Measurements from ENCODE around the gene ASAH2. TPM values are rescaled to one million over a fixed set of nuclear protein-coding genes. Genes with fewer than 3 reads are reported as not detected.

The ASAH2 gene
- total RNA-seq, 1 experiment from 2014 or later: 4.6 TPM

- H3K9me3 Mint-ChIP-seq (ENCODE audit: unreplicated experiment): no peaks in the 10 kb centered on the region
- no peaks in the 10 kb centered on the region for H3K36me3 ChIP-seq (ENCODE audit: control insufficient read depth, insufficient read depth, low read length)
- peaks cover 5% of the 10 kb centered on the region for H3K4me1 Mint-ChIP-seq (ENCODE audit: low read depth, unreplicated experiment)
- no peaks in the 10 kb centered on the region for H3K27me3 ChIP-seq (replicated peaks; ENCODE audit: control insufficient read depth, insufficient read depth, low read length)
- no peak overlapping the region for H3K27ac Mint-ChIP-seq (ENCODE audit: unreplicated experiment)
- BruUV-seq (replicated peaks): no TSS peak
- ChIA-PET CTCF (no interaction called here), POLR2A (no interaction called here)
- H3K9me3 ChIP-seq: no peaks in the 10 kb centered on the region
- intact Hi-C loops (cut with micrococcal nuclease; ENCODE audit: unreplicated experiment): no loop called here
- TF ChIP-seq CTCF (IDR thresholded peaks at IDR 0.05; ENCODE audit: insufficient read depth in 1 of 2, low read depth in 1 of 2, low read length in 1 of 2, severe bottlenecking in 1 of 2, unreplicated experiment in 1 of 2): no peak
- H3K4me3 Mint-ChIP-seq (ENCODE audit: unreplicated experiment): no peak overlapping the region
- no peaks in the 10 kb centered on the region for H3K4me1 ChIP-seq
- H3K4me3 ChIP-seq (ENCODE audit: low read depth, low read length): no peak overlapping the region
- peaks cover 15% of the 10 kb centered on the region for H3K27me3 Mint-ChIP-seq (ENCODE audit: insufficient read depth, unreplicated experiment)
- no peaks in the 10 kb centered on the region for H3K36me3 Mint-ChIP-seq (ENCODE audit: insufficient read depth, unreplicated experiment)
- DNase-seq: no peak
Observed at GRCh38 chr10:50281967-50282522, 30.7 kb upstream of the ASAH2 start.

GRCh38 chr10:50281210-50281966 is 30.1 kb upstream of the ASAH2 start:
- Histone ChIP-seq H3K4me1 (no peaks in the 10 kb centered on the region), H3K9me3 (no peaks in the 10 kb centered on the region), H3K27me3 (replicated peaks; ENCODE audit: control insufficient read depth, insufficient read depth, low read length) (peaks cover 3% of the 10 kb centered on the region; the same call in 1 of the 2 replicates), H3K36me3 (ENCODE audit: control insufficient read depth, insufficient read depth, low read length) (no peaks in the 10 kb centered on the region), H3K4me3 (ENCODE audit: low read depth, low read length) (no peak overlapping the region)
- Mint-ChIP-seq H3K36me3 (ENCODE audit: insufficient read depth, unreplicated experiment) (no peaks in the 10 kb centered on the region), H3K27me3 (ENCODE audit: insufficient read depth, unreplicated experiment) (peaks cover 20% of the 10 kb centered on the region), H3K4me1 (ENCODE audit: low read depth, unreplicated experiment) (peaks cover 5% of the 10 kb centered on the region), H3K27ac (ENCODE audit: unreplicated experiment) (no peak overlapping the region), H3K4me3 (ENCODE audit: unreplicated experiment) (no peak overlapping the region), H3K9me3 (ENCODE audit: unreplicated experiment) (no peaks in the 10 kb centered on the region)
- TF ChIP-seq CTCF (IDR thresholded peaks at IDR 0.05; ENCODE audit: insufficient read depth in 1 of 2, low read depth in 1 of 2, low read length in 1 of 2, severe bottlenecking in 1 of 2, unreplicated experiment in 1 of 2): no peak
- ChIA-PET POLR2A (no interaction called here), CTCF (no interaction called here)
- DNase-seq: no peak
- BruUV-seq (replicated peaks): no TSS peak
- intact Hi-C loops (cut with micrococcal nuclease; ENCODE audit: unreplicated experiment): no loop called here

GRCh38 chr10:50280049-50280841 is 28.9 kb upstream of the ASAH2 start:
- POLR2A ChIA-PET: no interaction called here
- Mint-ChIP-seq H3K9me3 (ENCODE audit: unreplicated experiment) (no peaks in the 10 kb centered on the region), H3K27ac (ENCODE audit: unreplicated experiment) (no peak overlapping the region), H3K4me1 (ENCODE audit: low read depth, unreplicated experiment) (peaks cover 5% of the 10 kb centered on the region), H3K27me3 (ENCODE audit: insufficient read depth, unreplicated experiment) (peaks cover 19% of the 10 kb centered on the region), H3K4me3 (ENCODE audit: unreplicated experiment) (no peak overlapping the region), H3K36me3 (ENCODE audit: insufficient read depth, unreplicated experiment) (no peaks in the 10 kb centered on the region)
- DNase-seq: no peak
- H3K36me3 ChIP-seq (ENCODE audit: control insufficient read depth, insufficient read depth, low read length): no peaks in the 10 kb centered on the region
- intact Hi-C loops (cut with micrococcal nuclease; ENCODE audit: unreplicated experiment): no loop called here
- H3K27me3 ChIP-seq (replicated peaks; ENCODE audit: control insufficient read depth, insufficient read depth, low read length): peaks cover 4% of the 10 kb centered on the region; the same call in 1 of the 2 replicates
- no peak overlapping the region for H3K4me3 ChIP-seq (ENCODE audit: low read depth, low read length)
- no peaks in the 10 kb centered on the region for H3K9me3 ChIP-seq
- CTCF ChIA-PET: no interaction called here
- no TSS peak for BruUV-seq (replicated peaks)
- no peaks in the 10 kb centered on the region for H3K4me1 ChIP-seq
- no peak for TF ChIP-seq CTCF (IDR thresholded peaks at IDR 0.05; ENCODE audit: insufficient read depth in 1 of 2, low read depth in 1 of 2, low read length in 1 of 2, severe bottlenecking in 1 of 2, unreplicated experiment in 1 of 2)

All from Caco-2 (cell line).